HepG2 (cell line): Measurements from ENCODE around the gene OR7G3. TPM values are rescaled to one million over a fixed set of nuclear protein-coding genes. Genes with fewer than 3 reads are reported as not detected.
A peak's percentile ranks its signal among the peaks of the same experiment; 100 is the strongest.

Experiments used
- ARID5B ChIP-seq: IDR thresholded peaks from 2 replicates; pipeline ENCODE4 v1.4.0; 2020; ENCODE audit warnings: mild to moderate bottlenecking, missing genetic modification reagents
- ARNT ChIP-seq: fragments of 450-650 bp; IDR thresholded peaks from 2 replicates; pipeline ENCODE4 v1.6.1; 2017
- GRHL1 ChIP-seq: sonication (generic); formaldehyde crosslinking; conservative IDR thresholded peaks from 2 replicates; pipeline ENCODE4 v1.8.0; 2022; ENCODE audit warnings: missing genetic modification reagents
- IKZF4 ChIP-seq: sonication (generic); formaldehyde crosslinking; IDR thresholded peaks from 2 replicates; pipeline ENCODE4 v1.5.1; 2020; ENCODE audit warnings: borderline replicate concordance, mild to moderate bottlenecking, low read depth, missing genetic modification reagents; ENCODE audit errors: not compliant biosample characterization
- KAT7 ChIP-seq: IDR thresholded peaks from 2 replicates; pipeline ENCODE4 v1.6.1; 2018; ENCODE audit warnings: borderline replicate concordance, missing compliant biosample characterization
- MTERF4 ChIP-seq: sonication (generic); formaldehyde crosslinking; IDR thresholded peaks from 2 replicates; pipeline ENCODE4 v1.8.0; 2023; ENCODE audit warnings: mild to moderate bottlenecking, missing genetic modification reagents
- MXD4 ChIP-seq: IDR thresholded peaks from 2 replicates; pipeline ENCODE4 v1.6.1; 2016; ENCODE audit warnings: mild to moderate bottlenecking, missing biosample characterization, missing genetic modification reagents
- PATZ1 ChIP-seq: sonication (generic); formaldehyde crosslinking; IDR thresholded peaks from 2 replicates; pipeline ENCODE4 v1.4.0; 2020; ENCODE audit warnings: missing genetic modification reagents
- RNF219 ChIP-seq: sonication (generic); formaldehyde crosslinking; IDR thresholded peaks from 2 replicates; pipeline ENCODE4 v1.5.0; 2020; ENCODE audit warnings: mild to moderate bottlenecking, missing genetic modification reagents
- TEF ChIP-seq: sonication (generic); formaldehyde crosslinking; IDR thresholded peaks from 2 replicates; pipeline ENCODE4 v1.5.0; 2020; ENCODE audit warnings: missing genetic modification reagents
- ZNF275 ChIP-seq: sonication (generic); formaldehyde crosslinking; IDR thresholded peaks from 2 replicates; pipeline ENCODE4 v1.8.0; 2022; ENCODE audit warnings: missing genetic modification reagents, mild to moderate bottlenecking, inconsistent platforms, borderline replicate concordance
- ZNF317 ChIP-seq: sonication (generic); formaldehyde crosslinking; IDR thresholded peaks from 2 replicates; pipeline ENCODE4 v1.5.0; 2020; ENCODE audit warnings: mild to moderate bottlenecking, missing genetic modification reagents
- ZNF772 ChIP-seq: sonication (generic); formaldehyde crosslinking; IDR thresholded peaks from 2 replicates; pipeline ENCODE4 v1.5.0; 2020; ENCODE audit warnings: mild to moderate bottlenecking, missing genetic modification reagents
- polyA plus RNA-seq, 8 experiments: library from polyadenylated mRNA; depleted of rRNA in 3 of 8; stranded (reverse) in 7 of 8; unstranded in 1 of 8; fragments of >200 nt; fragmentation: Illumina TruSeq in 4 of 8; extraction: Trizol in 4 of 8; gene quantifications; 2 replicates each; pipeline versions ENCODE4 v1.2.1 to v1.2.3, GENCODE V29; 2011 to 2016; ENCODE audit warnings: low read depth in 4 of 8, missing spikeins in 1 of 8, mixed read lengths in 1 of 8; ENCODE audit not compliant: insufficient read depth in 1 of 8
- total RNA-seq, 5 experiments: library from RNA; depleted of rRNA; stranded (reverse); fragments of >200 nt; fragmentation: Illumina TruSeq; extraction: Trizol; gene quantifications; 2 replicates each; pipeline ENCODE4 v1.2.3, GENCODE V29; 2016; ENCODE audit warnings: low read depth in 1 of 5

The OR7G3 gene
- total and polyA plus RNA-seq, 2 of the 13 experiments (the other 11 are each of a cell fraction or from before 2014, with no cell fraction given), result not detected

- TF ChIP-seq TEF (CRISPR knock-in tag) (no peak), ZNF275 (peak; percentile 63; the same call in 1 of the 2 replicates), GRHL1 (CRISPR knock-in tag) (no peak), MTERF4 (CRISPR knock-in tag) (peak; percentile 64; the same call in 1 of the 2 replicates), MXD4 (no peak; the same call in 1 of the 2 replicates), KAT7 (no peak), ZNF772 (peak; percentile 71; the same call in 1 of the 2 replicates), IKZF4 (CRISPR knock-in tag) (peak; percentile 58), ZNF317 (CRISPR knock-in tag) (peak; percentile 92), ARNT (no peak), RNF219 (CRISPR knock-in tag) (no peak), PATZ1 (CRISPR knock-in tag) (peak; percentile 18; the same call in 1 of the 2 replicates), ARID5B (CRISPR knock-in tag) (peak; percentile 18; the same call in 1 of the 2 replicates)
These were observed 13.6 kb upstream of the OR7G3 start, which contains the start of gene ZNF317 (continued) for GRCh38 chr19:9140159-9140874.
